ENCODE data around the gene MARVELD2.
"Not testable (repeated sequence)": the region's sequence is repeated elsewhere in the genome, so short reads cannot be mapped to it uniquely, and the experiment has no call there.

GRCh38 chr5:69471516-69471915 is 56.6 kb downstream of the MARVELD2 start:
- TF ChIP-seq CTCF (conservative IDR thresholded peaks at IDR 0.05 in 1 of 2, IDR thresholded peaks at IDR 0.05 in 1 of 2; ENCODE audit: extremely low read depth in 1 of 2, insufficient read depth in 1 of 2, low read depth in 1 of 2, low read length in 2 of 2); EZH2 (IDR thresholded peaks at IDR 0.05; ENCODE audit: borderline replicate concordance, low read length): not testable (repeated sequence)

Measured in mammary epithelial cell (primary cell).